ENCODE data around the gene ATOH1.

DNA sequence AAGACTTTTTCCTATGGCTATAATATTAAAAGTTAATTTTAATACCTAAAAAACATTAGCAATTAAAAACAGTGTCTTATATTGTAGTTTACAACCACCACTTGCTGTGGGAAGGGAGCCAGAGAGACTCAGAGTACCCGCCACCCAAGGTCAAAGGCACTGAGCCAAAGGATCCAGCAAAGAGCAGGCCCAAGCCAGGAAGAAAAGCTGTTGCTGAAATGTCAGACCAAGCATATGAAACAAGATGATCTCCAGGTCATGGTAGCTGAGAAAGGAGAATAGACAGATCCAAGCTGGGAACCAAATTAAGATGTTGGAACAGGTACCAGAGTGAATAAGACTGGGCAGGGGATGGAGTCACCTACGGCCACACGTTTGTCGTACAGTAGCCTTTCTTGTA, 18.8 kb upstream of the ATOH1 start:
- TF ChIP-seq EZH2phosphoT487 (IDR thresholded peaks at IDR 0.05; ENCODE audit: borderline replicate concordance, low read depth, low read length): no peak
- TF ChIP-seq, protein P1, sequence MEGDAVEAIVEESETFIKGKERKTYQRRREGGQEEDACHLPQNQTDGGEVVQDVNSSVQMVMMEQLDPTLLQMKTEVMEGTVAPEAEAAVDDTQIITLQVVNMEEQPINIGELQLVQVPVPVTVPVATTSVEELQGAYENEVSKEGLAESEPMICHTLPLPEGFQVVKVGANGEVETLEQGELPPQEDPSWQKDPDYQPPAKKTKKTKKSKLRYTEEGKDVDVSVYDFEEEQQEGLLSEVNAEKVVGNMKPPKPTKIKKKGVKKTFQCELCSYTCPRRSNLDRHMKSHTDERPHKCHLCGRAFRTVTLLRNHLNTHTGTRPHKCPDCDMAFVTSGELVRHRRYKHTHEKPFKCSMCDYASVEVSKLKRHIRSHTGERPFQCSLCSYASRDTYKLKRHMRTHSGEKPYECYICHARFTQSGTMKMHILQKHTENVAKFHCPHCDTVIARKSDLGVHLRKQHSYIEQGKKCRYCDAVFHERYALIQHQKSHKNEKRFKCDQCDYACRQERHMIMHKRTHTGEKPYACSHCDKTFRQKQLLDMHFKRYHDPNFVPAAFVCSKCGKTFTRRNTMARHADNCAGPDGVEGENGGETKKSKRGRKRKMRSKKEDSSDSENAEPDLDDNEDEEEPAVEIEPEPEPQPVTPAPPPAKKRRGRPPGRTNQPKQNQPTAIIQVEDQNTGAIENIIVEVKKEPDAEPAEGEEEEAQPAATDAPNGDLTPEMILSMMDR (conservative IDR thresholded peaks at IDR 0.05; ENCODE audit: low read length): no peak
